Adrenal gland (tissue), 5 donors: ENCODE measurements around the gene RO60.

Source experiments
- CTCF ChIP-seq, 6 experiments: fragments of 450-650 bp in 4 of 6; fragments of 200-600 bp in 2 of 6; sonication (generic) in 1 of 6; IDR thresholded peaks; 1 replicate in 5 of 6; 2 replicates in 1 of 6; pipeline versions ENCODE4 v1.5.1 to v1.8.0; 2016 to 2021; ENCODE audit warnings: antibody characterized with exemption in 6 of 6, mild to moderate bottlenecking in 2 of 6, moderate library complexity in 1 of 6
- POLR2A ChIP-seq, 2 donors: fragments of 450-650 bp; IDR thresholded peaks; one replicate each; pipeline ENCODE4 v1.6.1; 2017; ENCODE audit warnings: antibody characterized with exemption in 2 of 2, mild to moderate bottlenecking in 2 of 2, moderate library complexity in 1 of 2
- donor health status: DM: no; HTN: no; CAD: no.

- TF ChIP-seq CTCF (IDR thresholded peaks at IDR 0.05) (no peak), POLR2A (IDR thresholded peaks at IDR 0.05) (peak in 1 of 2 donors; percentile 51)
Measured at GRCh38 chr1:193058529-193059281, 707 bp upstream of the RO60 start.
